Testis (tissue), 2 donors: ENCODE measurements around the gene ANKRD22.

Experiments used
- POLR2A ChIP-seq: fragments of 450-650 bp; IDR thresholded peaks from one replicate; pipeline ENCODE4 v1.6.1; 2017; ENCODE audit warnings: antibody characterized with exemption, mild to moderate bottlenecking, moderate library complexity
- TF ChIP-seq, protein P1 (sequence below), 3 experiments: fragments of 450-650 bp in 2 of 3; fragments of 200-600 bp in 1 of 3; sonication (generic) in 1 of 3; IDR thresholded peaks; one replicate each; pipeline ENCODE4 v1.5.1; 2016 to 2019; ENCODE audit warnings: antibody characterized with exemption in 3 of 3, mild to moderate bottlenecking in 2 of 3, moderate library complexity in 1 of 3

DNA sequence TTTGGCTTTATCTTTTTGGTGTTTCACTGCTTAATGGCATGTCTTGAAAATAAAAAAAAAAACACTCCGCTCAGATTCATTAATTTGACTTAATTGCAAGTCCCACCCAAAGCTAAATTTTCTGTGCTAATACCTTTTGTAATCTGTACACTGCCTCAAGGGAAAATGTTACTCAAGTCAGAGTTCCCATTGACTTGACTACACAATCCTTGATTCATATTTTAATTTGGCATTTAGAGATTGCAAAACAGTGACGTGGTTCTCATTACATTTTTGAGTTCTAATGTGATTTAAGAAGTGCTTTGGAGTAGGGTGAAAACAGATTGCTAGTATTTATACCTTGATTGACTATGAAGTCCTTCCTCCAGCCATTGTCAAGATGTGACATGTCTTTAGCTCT is 70.4 kb downstream of the ANKRD22 start:
- no peak for TF ChIP-seq POLR2A
- TF ChIP-seq, protein P1, sequence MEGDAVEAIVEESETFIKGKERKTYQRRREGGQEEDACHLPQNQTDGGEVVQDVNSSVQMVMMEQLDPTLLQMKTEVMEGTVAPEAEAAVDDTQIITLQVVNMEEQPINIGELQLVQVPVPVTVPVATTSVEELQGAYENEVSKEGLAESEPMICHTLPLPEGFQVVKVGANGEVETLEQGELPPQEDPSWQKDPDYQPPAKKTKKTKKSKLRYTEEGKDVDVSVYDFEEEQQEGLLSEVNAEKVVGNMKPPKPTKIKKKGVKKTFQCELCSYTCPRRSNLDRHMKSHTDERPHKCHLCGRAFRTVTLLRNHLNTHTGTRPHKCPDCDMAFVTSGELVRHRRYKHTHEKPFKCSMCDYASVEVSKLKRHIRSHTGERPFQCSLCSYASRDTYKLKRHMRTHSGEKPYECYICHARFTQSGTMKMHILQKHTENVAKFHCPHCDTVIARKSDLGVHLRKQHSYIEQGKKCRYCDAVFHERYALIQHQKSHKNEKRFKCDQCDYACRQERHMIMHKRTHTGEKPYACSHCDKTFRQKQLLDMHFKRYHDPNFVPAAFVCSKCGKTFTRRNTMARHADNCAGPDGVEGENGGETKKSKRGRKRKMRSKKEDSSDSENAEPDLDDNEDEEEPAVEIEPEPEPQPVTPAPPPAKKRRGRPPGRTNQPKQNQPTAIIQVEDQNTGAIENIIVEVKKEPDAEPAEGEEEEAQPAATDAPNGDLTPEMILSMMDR (IDR thresholded peaks at IDR 0.05): no peak
